Right lobe of liver (tissue), 6 donors: Measurements from ENCODE around the gene PCSK6. TPM values are rescaled to one million over a fixed set of nuclear protein-coding genes. Genes with fewer than 3 reads are reported as not detected.

Experiments
- ATAC-seq, 4 donors: fragments of 200-7000 bp; cut with Tn5 transposase; one replicate each; pipeline ENCODE4 v1.9.1; 2020; ENCODE audit warnings: mild to moderate bottlenecking in 4 of 4, moderate library complexity in 4 of 4
- DNase-seq, 3 donors: peaks; one replicate each; pipeline ENCODE4 v3.0.0-alpha.2; 2020
- H3K27ac ChIP-seq, 3 donors: fragments of 200-600 bp; one replicate each; pipeline ENCODE4 v1.8.0; 2022
- H3K27me3 ChIP-seq, 2 donors: fragments of 200-600 bp; one replicate each; pipeline ENCODE4 v1.8.0; 2022
- H3K36me3 ChIP-seq, 4 donors: fragments of 200-600 bp; sonication (generic) in 1 of 4; one replicate each; pipeline versions ENCODE4 v1.5.1 to v1.8.0; 2017 to 2022; ENCODE audit warnings: control low read depth in 1 of 4
- H3K4me1 ChIP-seq, 4 donors: fragments of 200-600 bp; sonication (generic) in 1 of 4; one replicate each; pipeline versions ENCODE4 v1.5.1 to v1.8.0; 2017 to 2022; ENCODE audit warnings: control low read depth in 1 of 4
- H3K4me3 ChIP-seq, 3 donors: fragments of 200-600 bp; one replicate each; pipeline ENCODE4 v1.8.0; 2022
- H3K9me3 ChIP-seq, 4 donors: fragments of 200-600 bp; sonication (generic) in 1 of 4; one replicate each; pipeline versions ENCODE4 v1.5.1 to v1.8.0; 2017 to 2022; ENCODE audit warnings: control low read depth in 1 of 4
- CTCF ChIP-seq, 4 donors: fragments of 200-600 bp in 3 of 4; fragments of 450-650 bp in 1 of 4; IDR thresholded peaks; one replicate each; pipeline versions ENCODE4 v1.5.1 to v1.8.0; 2016 to 2022; ENCODE audit warnings: antibody characterized with exemption in 4 of 4, mild to moderate bottlenecking in 2 of 4
- POLR2A ChIP-seq: fragments of 450-650 bp; IDR thresholded peaks from one replicate; pipeline ENCODE4 v1.6.1; 2017; ENCODE audit warnings: antibody characterized with exemption, mild to moderate bottlenecking
- WGBS: methylation state at CpG from one replicate; pipeline ENCODE4 v1.1.6; 2018; ENCODE audit warnings: low coverage, low lambda C conversion rate; ENCODE audit not compliant: insufficient coverage; ENCODE audit errors: missing lambda C conversion rate; 5-methylcytosine and 5-hydroxymethylcytosine counted together
- intact Hi-C, 2 donors: fragments of 100-400 bp; cut with DNase I; formaldehyde crosslinking; loops; one replicate each; pipeline versions ENCODE4 v1.11.2 to v1.14.1; 2022
- total RNA-seq, 6 experiments: library from RNA; depleted of rRNA in 2 of 6; stranded (reverse); fragments of >200 nt in 2 of 6; fragmentation: NEBNext Ultra II Directional in 3 of 6; extraction: Animal tissue kit (Norgen Biotek cat#: 25700) in 3 of 6; gene quantifications; one replicate each; pipeline versions ENCODE4 v1.1.0 to v1.2.4, GENCODE V29; 2016 to 2023
- donor health status: DM: no; HTN: yes; CAD: no.
- donor health status: DM: no; HTN: no; CAD: no.
- donor health status: DM: no; HTN: no; CAD: no.
- donor health status: DM: no; HTN: yes; CAD: no.
- donor health status: DM: no; HTN: yes; CAD: no.

The PCSK6 gene
- total RNA-seq, 6 experiments from 2014 or later = 165 to 218 (median 207) TPM

GRCh38 chr15:101480613-101481380 is 8.7 kb downstream of the PCSK6 start:
- Histone ChIP-seq H3K4me1 (peaks cover 0 to 13% (median 4%) of the 10 kb centered on the region in 4 donors), H3K4me3 (no peak overlapping the region), H3K9me3 (no peaks in the 10 kb centered on the region), H3K27ac (no peak overlapping the region), H3K36me3 (peaks cover 0 to 10% (median 4%) of the 10 kb centered on the region in 4 donors), H3K27me3 (no peaks in the 10 kb centered on the region)
- no peak for ATAC-seq
- intact Hi-C loops = loop anchor here in 1 of 2 donors (10.0 kb wide), 1 partner anchor 86 kb away; no protein-coding TSS in a partner anchor
- no peak for DNase-seq
- TF ChIP-seq POLR2A = no peak
- no peak for TF ChIP-seq CTCF (IDR thresholded peaks at IDR 0.05)
- WGBS = 93% methylated on average over 8 of the region's 23 CpGs

- Histone ChIP-seq H3K27me3 (no peaks in the 10 kb centered on the region), H3K4me1 (peaks cover 0 to 13% (median 2%) of the 10 kb centered on the region in 4 donors), H3K9me3 (no peaks in the 10 kb centered on the region), H3K36me3 (peaks cover 0 to 5% (median 2%) of the 10 kb centered on the region in 4 donors), H3K4me3 (no peak overlapping the region), H3K27ac (no peak overlapping the region)
- TF ChIP-seq CTCF (IDR thresholded peaks at IDR 0.05) (no peak), POLR2A (no peak)
- DNase-seq (no peak), ATAC-seq (no peak)
- 98% methylated on average over 9 of the region's 15 CpGs for WGBS
- intact Hi-C loops = loop anchor here in 1 of 2 donors (10.0 kb wide), 1 partner anchor 85 kb away; no protein-coding TSS in a partner anchor
These were observed 9.5 kb downstream of the PCSK6 start for GRCh38 chr15:101479851-101480612.

- DNase-seq = no peak
- WGBS = 58% methylated on average over 6 of the region's 11 CpGs
- Histone ChIP-seq H3K9me3 (no peaks in the 10 kb centered on the region), H3K27me3 (no peaks in the 10 kb centered on the region), H3K4me3 (no peak overlapping the region), H3K36me3 (peaks cover 0 to 3% (median 0%) of the 10 kb centered on the region in 4 donors), H3K27ac (no peak overlapping the region), H3K4me1 (peaks cover 0 to 13% (median 0%) of the 10 kb centered on the region in 4 donors)
- intact Hi-C loops = no loop called here
- TF ChIP-seq CTCF (IDR thresholded peaks at IDR 0.05) (no peak), POLR2A (no peak)
- peak in 1 of 4 donors; percentile 5 for ATAC-seq
These were observed 10.1 kb downstream of the PCSK6 start for GRCh38 chr15:101479342-101479845.

- H3K4me3 ChIP-seq = no peak overlapping the region
- peaks cover 0 to 11% (median 0%) of the 10 kb centered on the region in 4 donors for H3K4me1 ChIP-seq
- DNase-seq (no peak), ATAC-seq (no peak)
- no peak overlapping the region for H3K27ac ChIP-seq
- WGBS = 87% methylated on average over 8 of the region's 14 CpGs
- TF ChIP-seq POLR2A = no peak
- TF ChIP-seq CTCF (IDR thresholded peaks at IDR 0.05) = no peak
- H3K36me3 ChIP-seq = peaks cover 0 to 3% (median 0%) of the 10 kb centered on the region in 4 donors
- no peaks in the 10 kb centered on the region for H3K27me3 ChIP-seq
- H3K9me3 ChIP-seq = no peaks in the 10 kb centered on the region
- intact Hi-C loops = no loop called here
These were observed 10.7 kb downstream of the PCSK6 start for GRCh38 chr15:101478701-101479341.
